GM23338 (cell line): ENCODE measurements around the gene HIVEP3. TPM values are rescaled to one million over a fixed set of nuclear protein-coding genes. Genes with fewer than 3 reads are reported as not detected.

Experiments
- ATAC-seq: fragments of 200-7000 bp; cut with Tn5 transposase; 3 replicates; pipeline ENCODE4 v1.9.1; 2020
- DNase-seq: peaks from one replicate; pipeline ENCODE4 v3.0.0-alpha.2; 2015; ENCODE audit warnings: low spot score
- H2AFZ ChIP-seq: fragments of 200-600 bp; sonication (generic); 2 replicates; pipeline ENCODE4 v1.8.0; 2016; ENCODE audit warnings: antibody characterized with exemption, mild to moderate bottlenecking, moderate library complexity
- H3F3A ChIP-seq: fragments of 200-600 bp; sonication (generic); replicated peaks from 2 replicates; pipeline ENCODE4 v1.8.0; 2017; ENCODE audit warnings: antibody characterized with exemption, mixed run types, low read depth
- H3K27ac ChIP-seq: fragments of 200-600 bp; sonication (generic); 2 replicates; pipeline ENCODE4 v1.6.1; 2016; ENCODE audit warnings: low read depth
- H3K27me3 ChIP-seq: fragments of 200-600 bp; sonication (generic); 2 replicates; pipeline ENCODE4 v1.8.0; 2016; ENCODE audit warnings: mild to moderate bottlenecking, mixed run types, moderate library complexity; ENCODE audit not compliant: insufficient read depth
- H3K36me3 ChIP-seq: fragments of 200-600 bp; sonication (generic); 2 replicates; pipeline ENCODE4 v1.8.0; 2016; ENCODE audit warnings: mild to moderate bottlenecking; ENCODE audit not compliant: insufficient read depth
- H3K4me1 ChIP-seq: fragments of 200-600 bp; sonication (generic); 2 replicates; pipeline ENCODE4 v1.8.0; 2016; ENCODE audit warnings: mild to moderate bottlenecking, moderate library complexity; ENCODE audit not compliant: insufficient read depth
- H3K4me2 ChIP-seq: fragments of 200-600 bp; sonication (generic); 2 replicates; pipeline ENCODE4 v1.7.1; 2017; ENCODE audit warnings: mixed run types
- H3K4me3 ChIP-seq: fragments of 200-600 bp; sonication (generic); 2 replicates; pipeline ENCODE4 v1.6.1; 2016; ENCODE audit warnings: mixed run types
- H3K79me2 ChIP-seq: fragments of 200-600 bp; sonication (generic); replicated peaks from 2 replicates; pipeline ENCODE4 v1.8.0; 2017; ENCODE audit warnings: mild to moderate bottlenecking; ENCODE audit not compliant: insufficient read depth
- H3K9me2 ChIP-seq: fragments of 200-600 bp; sonication (generic); 2 replicates; pipeline ENCODE4 v1.8.0; 2017; ENCODE audit not compliant: insufficient read depth
- H4K20me1 ChIP-seq: fragments of 200-600 bp; sonication (generic); replicated peaks from 2 replicates; pipeline ENCODE4 v1.8.0; 2017; ENCODE audit warnings: mild to moderate bottlenecking; ENCODE audit not compliant: insufficient read depth
- H3K27ac Mint-ChIP-seq: 2 replicates; pipeline ENCODE4 v1.8.0; 2020; ENCODE audit warnings: inconsistent platforms, mild to moderate bottlenecking, moderate library complexity, mixed read lengths
- H3K27me3 Mint-ChIP-seq: 3 replicates; pipeline ENCODE4 v1.8.0; 2022; ENCODE audit warnings: low read depth, mild to moderate bottlenecking, moderate library complexity, mixed read lengths, inconsistent platforms; ENCODE audit not compliant: insufficient read depth, poor library complexity
- H3K36me3 Mint-ChIP-seq: 3 replicates; pipeline ENCODE4 v1.8.0; 2021; ENCODE audit warnings: low read depth, mild to moderate bottlenecking, inconsistent platforms, moderate library complexity, mixed read lengths
- H3K4me1 Mint-ChIP-seq: 3 replicates; pipeline ENCODE4 v1.8.0; 2020; ENCODE audit warnings: mild to moderate bottlenecking, inconsistent platforms, mixed read lengths
- H3K4me3 Mint-ChIP-seq: 3 replicates; pipeline ENCODE4 v1.8.0; 2021; ENCODE audit warnings: moderate library complexity, mild to moderate bottlenecking, inconsistent platforms, mixed read lengths
- H3K9me3 Mint-ChIP-seq: 3 replicates; pipeline ENCODE4 v1.8.0; 2020; ENCODE audit warnings: moderate library complexity, mild to moderate bottlenecking, inconsistent platforms, mixed read lengths
- CREB1 ChIP-seq: fragments of 250-450 bp; sonication (Bioruptor Pico); IDR thresholded peaks from 2 replicates; pipeline ENCODE4 v1.5.0; 2020; ENCODE audit warnings: low read depth, mild to moderate bottlenecking, moderate library complexity
- CTCF ChIP-seq, 2 experiments: fragments of 200-600 bp in 1 of 2; sonication (generic) in 1 of 2; conservative IDR thresholded peaks; 2 replicates each; pipeline versions ENCODE4 v1.5.1 to v1.6.1; 2016 to 2017; ENCODE audit warnings: antibody characterized with exemption in 2 of 2, low read depth in 2 of 2, mild to moderate bottlenecking in 2 of 2, moderate library complexity in 1 of 2
- ETS1 ChIP-seq: IDR thresholded peaks from 2 replicates; pipeline ENCODE4 v1.6.1; 2016; ENCODE audit warnings: antibody characterized with exemption
- EZH2 ChIP-seq: fragments of 200-600 bp; sonication (generic); IDR thresholded peaks from one replicate; pipeline ENCODE4 v1.8.0; 2017; ENCODE audit warnings: antibody characterized with exemption, mild to moderate bottlenecking, low read depth; ENCODE audit not compliant: unreplicated experiment
- EZH2phosphoT487 ChIP-seq: fragments of 200-600 bp; sonication (generic); IDR thresholded peaks from one replicate; pipeline ENCODE4 v1.8.1; 2018; ENCODE audit warnings: antibody characterized with exemption; ENCODE audit not compliant: unreplicated experiment
- JUNB ChIP-seq: IDR thresholded peaks from one replicate; pipeline ENCODE4 v1.6.1; 2016; ENCODE audit warnings: antibody characterized with exemption; ENCODE audit not compliant: unreplicated experiment
- NANOG ChIP-seq: IDR thresholded peaks from 2 replicates; pipeline ENCODE4 v1.6.1; 2016; ENCODE audit warnings: antibody characterized with exemption, borderline replicate concordance
- POLR2AphosphoS5 ChIP-seq: IDR thresholded peaks from 2 replicates; pipeline ENCODE4 v1.6.1; 2016; ENCODE audit warnings: antibody characterized with exemption, low read depth
- REST ChIP-seq: IDR thresholded peaks from one replicate; pipeline ENCODE4 v1.6.1; 2018; ENCODE audit warnings: antibody characterized with exemption; ENCODE audit not compliant: unreplicated experiment
- STAT1 ChIP-seq: IDR thresholded peaks from one replicate; pipeline ENCODE4 v1.6.1; 2016; ENCODE audit warnings: antibody characterized with exemption; ENCODE audit not compliant: unreplicated experiment
- ZNF114 ChIP-seq: fragments of 250-450 bp; sonication (Bioruptor Pico); IDR thresholded peaks from 2 replicates; pipeline ENCODE4 v1.5.0; 2020; ENCODE audit warnings: mild to moderate bottlenecking, moderate library complexity
- ZNF331 ChIP-seq: fragments of 250-450 bp; sonication (Bioruptor Pico); IDR thresholded peaks from 2 replicates; pipeline ENCODE4 v1.5.0; 2020; ENCODE audit warnings: low read depth, mild to moderate bottlenecking, moderate library complexity
- ZNF462 ChIP-seq: fragments of 250-450 bp; sonication (Bioruptor Pico); IDR thresholded peaks from 2 replicates; pipeline ENCODE4 v1.5.0; 2020; ENCODE audit warnings: mild to moderate bottlenecking, moderate library complexity
- polyA plus RNA-seq: library from polyadenylated mRNA; unstranded; fragments of >200 nt; fragmentation: Nextera tagmentation; extraction: Ambion mirVana; gene quantifications from 2 replicates; pipeline ENCODE4 v1.2.1, GENCODE V29; 2016
- total RNA-seq: library from RNA; depleted of rRNA; stranded (reverse); fragments of >200 nt; shearing (Covaris generic); gene quantifications from 2 replicates; pipeline ENCODE4 v1.2.3, GENCODE V29; 2014

The HIVEP3 gene
- total and polyA plus RNA-seq, 2 experiments from 2014 or later: 0.14 to 0.24 TPM

GRCh38 chr1:41620365-41621169 is 298.2 kb downstream of the HIVEP3 start:
- TF ChIP-seq ZNF331 (no peak), ZNF462 (CRISPR knock-in tag) (no peak), EZH2phosphoT487 (no peak), EZH2 (no peak), ZNF114 (no peak), CREB1 (CRISPR knock-in tag) (no peak), STAT1 (no peak), CTCF (conservative IDR thresholded peaks at IDR 0.05; ENCODE audit: low read depth in 2 of 2) (no peak), ETS1 (no peak), NANOG (no peak), REST (no peak), POLR2AphosphoS5 (no peak), JUNB (no peak)
- Histone ChIP-seq H3K27ac (no peak overlapping the region), H4K20me1 (no peaks in the 10 kb centered on the region), H3K9me2 (no peaks in the 10 kb centered on the region), H3K4me3 (no peak overlapping the region), H3K36me3 (no peaks in the 10 kb centered on the region), H3K27me3 (no peaks in the 10 kb centered on the region), H3K79me2 (no peaks in the 10 kb centered on the region), H3K4me1 (no peaks in the 10 kb centered on the region), H2AFZ (no peak overlapping the region), H3K4me2 (no peak overlapping the region), H3F3A (no peaks in the 10 kb centered on the region)
- DNase-seq (no peak), ATAC-seq (no peak)
- Mint-ChIP-seq H3K9me3 (no peaks in the 10 kb centered on the region), H3K27ac (no peak overlapping the region), H3K4me1 (peaks cover 23% of the 10 kb centered on the region), H3K27me3 (peaks cover 16% of the 10 kb centered on the region), H3K4me3 (no peak overlapping the region), H3K36me3 (no peaks in the 10 kb centered on the region)
